ENCODE data around the gene IPPK. TPM values are rescaled to one million over a fixed set of nuclear protein-coding genes. Genes with fewer than 3 reads are reported as not detected.

The IPPK gene
- total RNA-seq, 1 experiment from 2014 or later, result 15.4 TPM

DNA sequence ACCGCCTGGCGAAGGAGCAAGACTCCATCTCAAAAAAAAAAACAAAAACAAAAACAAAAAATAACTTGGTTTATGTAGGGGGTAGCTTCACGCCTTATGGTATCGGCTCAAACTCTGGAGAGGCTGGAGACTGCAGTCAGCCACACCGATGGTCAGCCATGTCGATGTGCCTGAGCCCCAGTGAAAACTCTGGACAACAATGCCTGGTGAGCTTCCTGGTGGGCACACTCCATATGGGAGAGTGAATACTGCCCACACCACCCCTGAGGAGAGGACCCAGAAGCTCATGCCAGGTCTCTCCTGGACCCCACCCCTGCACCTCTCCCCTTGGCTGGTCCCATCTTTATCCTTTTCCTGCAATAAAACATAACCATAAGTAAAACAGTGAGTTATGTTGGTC lies 19.6 kb downstream of the IPPK start (continued):
- no peak for TF ChIP-seq EZH2phosphoT487 (IDR thresholded peaks at IDR 0.05; ENCODE audit: borderline replicate concordance)

GRCh38 chr9:92649007-92649406 lies 20.9 kb downstream of the IPPK start:
- no peak overlapping the region for H3K4me3 ChIP-seq (replicated peaks in 1 of 2; ENCODE audit: low read depth in 1 of 2, low read length in 2 of 2)
- RAD21 ChIA-PET (ENCODE audit: low non-redundant PET in 1 of 2, low total read pairs in 2 of 2, uncharacterized antibody in 2 of 2, unreplicated experiment in 2 of 2), result no interaction called here
- H3K9me2 ChIP-seq (ENCODE audit: insufficient read depth), result no peaks in the 10 kb centered on the region
- H4K20me1 ChIP-seq (ENCODE audit: insufficient read depth), result no peaks in the 10 kb centered on the region
- intact Hi-C loops (cut with micrococcal nuclease), result no loop called here
- no peak overlapping the region for H3K27ac ChIP-seq (ENCODE audit: low read depth, low read length)
- H3K79me2 ChIP-seq (ENCODE audit: insufficient read depth, low read length), result peaks cover 14% of the 10 kb centered on the region; the same call in 1 of the 2 replicates
- no peaks in the 10 kb centered on the region for H3K4me1 ChIP-seq (ENCODE audit: control insufficient read depth in 1 of 2, insufficient read depth in 2 of 2, low read length in 2 of 2)
- H2AFZ ChIP-seq (ENCODE audit: low read depth, low read length, poor library complexity, severe bottlenecking), result no peak overlapping the region
- DNase-seq (ENCODE audit: low read depth, low spot score), result no peak
- H3K9ac ChIP-seq (ENCODE audit: low read length), result no peak overlapping the region
- no TSS peak for BruUV-seq (replicated peaks)
- no peaks in the 10 kb centered on the region for H3K27me3 ChIP-seq (ENCODE audit: insufficient read depth, low read length)
- POLR2A ChIA-PET, result no interaction called here
- no peak for TF ChIP-seq EGR1 (IDR thresholded peaks at IDR 0.05; ENCODE audit: low read depth)
- no peak for TF ChIP-seq SRF (IDR thresholded peaks at IDR 0.05; ENCODE audit: low read depth)
- no peak for TF ChIP-seq CEBPB (IDR thresholded peaks at IDR 0.05; ENCODE audit: low read depth)
- no peak for TF ChIP-seq FOSL1 (IDR thresholded peaks at IDR 0.05; ENCODE audit: low read depth)
- no peak for TF ChIP-seq MAX (IDR thresholded peaks at IDR 0.05)
- TF ChIP-seq ELF1 (IDR thresholded peaks at IDR 0.05; ENCODE audit: borderline replicate concordance, low read depth), result no peak
- no peak for TF ChIP-seq CBX3 (IDR thresholded peaks at IDR 0.05; ENCODE audit: low read depth)
- TF ChIP-seq CTCF (IDR thresholded peaks at IDR 0.05 in 2 of 3, conservative IDR thresholded peaks at IDR 0.05 in 1 of 3; ENCODE audit: borderline replicate concordance in 1 of 3, insufficient read depth in 1 of 3, low read depth in 2 of 3, low read length in 2 of 3), result no peak
- no peak for TF ChIP-seq SP1 (IDR thresholded peaks at IDR 0.05; ENCODE audit: low read depth)
- no peak for TF ChIP-seq ATF3 (IDR thresholded peaks at IDR 0.05)
- no peak for TF ChIP-seq RAD21 (IDR thresholded peaks at IDR 0.05; ENCODE audit: low read depth)
- TF ChIP-seq JUND (IDR thresholded peaks at IDR 0.05), result no peak
- no peak for TF ChIP-seq POLR2AphosphoS5 (IDR thresholded peaks at IDR 0.05; ENCODE audit: low read depth, low read length)
- no peak for TF ChIP-seq ZFX (IDR thresholded peaks at IDR 0.05)
- TF ChIP-seq ZNF274 (IDR thresholded peaks at IDR 0.05; ENCODE audit: low read depth, low read length), result no peak
- TF ChIP-seq EZH2 (IDR thresholded peaks at IDR 0.05), result no peak
- no peak for TF ChIP-seq ZBTB33 (IDR thresholded peaks at IDR 0.05; ENCODE audit: extremely low read depth, insufficient replicate concordance, low read length)
- TF ChIP-seq YY1 (IDR thresholded peaks at IDR 0.05; ENCODE audit: extremely low read depth, insufficient replicate concordance, low read depth, low read length), result no peak
- no peak for ATAC-seq
- H3K36me3 ChIP-seq (ENCODE audit: control insufficient read depth in 1 of 2, insufficient read depth in 2 of 2, low read length in 2 of 2), result peaks cover 10 to 21% of the 10 kb centered on the region in 2 experiments; a peak in 3 of 4 replicates
- CTCF ChIA-PET, result no interaction called here
- H3K9me3 ChIP-seq (ENCODE audit: control insufficient read depth in 1 of 2, insufficient read depth in 1 of 2, low read depth in 1 of 2, low read length in 2 of 2), result no peaks in the 10 kb centered on the region
- no peak overlapping the region for H3K4me2 ChIP-seq (ENCODE audit: low read length)

Measured in HCT116 (cell line).